Activated naive CD4-positive, alpha-beta T cell treated with anti-CD3 and anti-CD28 coated beads, Interleukin-2, amount 10 ng/mL, durations not matched to agents 7 days and 5 days (primary cell): ENCODE results near the gene ZMPSTE24.
A peak's percentile ranks its signal among the peaks of the same experiment; 100 is the strongest.
"Not testable (repeated sequence)": the region's sequence is repeated elsewhere in the genome, so short reads cannot be mapped to it uniquely, and the experiment has no call there.

Source experiments
- CTCF ChIA-PET: fragments of 350-600 bp; sonication (Branson Sonifier 250); formaldehyde crosslinking; loops from one replicate; lab custom pipeline; 2021; ENCODE audit warnings: antibody characterized with exemption; lab: Charles Lee
- DNase-seq: peaks from one replicate; pipeline ENCODE4 v3.0.0-alpha.2; 2020
- H3K27ac Mint-ChIP-seq: one replicate; pipeline ENCODE4 v1.8.0; 2021; ENCODE audit warnings: mild to moderate bottlenecking, moderate library complexity, mixed read lengths
- H3K27me3 Mint-ChIP-seq: one replicate; pipeline ENCODE4 v1.8.0; 2021; ENCODE audit warnings: mild to moderate bottlenecking, mixed read lengths
- H3K36me3 Mint-ChIP-seq: one replicate; pipeline ENCODE4 v1.8.0; 2021; ENCODE audit warnings: mixed read lengths
- H3K4me1 Mint-ChIP-seq: one replicate; pipeline ENCODE4 v1.8.0; 2021; ENCODE audit warnings: mixed read lengths
- H3K4me3 Mint-ChIP-seq: one replicate; pipeline ENCODE4 v1.8.0; 2021; ENCODE audit warnings: mild to moderate bottlenecking, moderate library complexity, mixed read lengths
- H3K9me3 Mint-ChIP-seq: one replicate; pipeline ENCODE4 v1.8.0; 2021; ENCODE audit warnings: mixed read lengths

ZMPSTE24 gene

DNA sequence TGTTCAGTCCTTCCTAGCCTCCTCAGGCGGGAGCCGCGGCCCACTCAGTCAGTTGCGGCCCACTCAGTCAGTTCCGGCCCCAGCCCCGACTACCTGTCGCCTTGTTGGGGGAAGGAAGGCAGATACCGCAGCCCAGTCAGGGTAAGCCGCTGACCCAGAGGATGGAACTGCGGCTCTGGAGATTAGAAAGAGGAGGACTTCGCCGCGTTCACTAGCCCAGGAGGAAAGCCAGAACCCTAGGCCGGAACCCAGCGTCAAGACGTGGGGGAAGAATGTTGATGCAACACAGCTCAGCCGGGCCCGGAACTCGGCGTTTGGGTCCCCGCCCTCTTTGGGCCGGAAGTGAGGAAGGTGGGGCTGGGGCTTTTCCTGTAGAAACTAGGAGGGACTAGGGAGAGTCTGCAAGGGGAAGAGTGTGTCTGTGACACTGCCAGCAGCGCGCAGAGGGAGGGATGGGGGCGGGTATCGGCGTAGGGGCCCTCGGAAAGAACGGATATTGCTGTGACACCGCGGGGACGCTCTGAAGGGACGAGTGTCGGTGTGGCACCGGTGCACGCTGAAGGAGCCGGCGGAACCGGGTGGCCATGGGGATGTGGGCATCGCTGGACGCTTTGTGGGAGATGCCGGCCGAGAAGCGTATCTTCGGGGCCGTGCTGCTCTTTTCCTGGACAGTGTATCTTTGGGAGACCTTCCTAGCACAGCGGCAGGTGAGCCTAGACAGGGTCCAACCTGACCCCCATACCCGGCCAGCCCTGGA, at the start of gene ZMPSTE24:
TSS of gene ZMPSTE24 (plus strand) at position 549 of the 757 bp plus-strand sequence. CDS start at position 585, 36 bp downstream.
- Mint-ChIP-seq H3K27me3 (peaks cover 4% of the 10 kb centered on the region), H3K27ac (peak within 1 kb of the TSS; percentile 100), H3K9me3 (no peaks in the 10 kb centered on the region)

DNA sequence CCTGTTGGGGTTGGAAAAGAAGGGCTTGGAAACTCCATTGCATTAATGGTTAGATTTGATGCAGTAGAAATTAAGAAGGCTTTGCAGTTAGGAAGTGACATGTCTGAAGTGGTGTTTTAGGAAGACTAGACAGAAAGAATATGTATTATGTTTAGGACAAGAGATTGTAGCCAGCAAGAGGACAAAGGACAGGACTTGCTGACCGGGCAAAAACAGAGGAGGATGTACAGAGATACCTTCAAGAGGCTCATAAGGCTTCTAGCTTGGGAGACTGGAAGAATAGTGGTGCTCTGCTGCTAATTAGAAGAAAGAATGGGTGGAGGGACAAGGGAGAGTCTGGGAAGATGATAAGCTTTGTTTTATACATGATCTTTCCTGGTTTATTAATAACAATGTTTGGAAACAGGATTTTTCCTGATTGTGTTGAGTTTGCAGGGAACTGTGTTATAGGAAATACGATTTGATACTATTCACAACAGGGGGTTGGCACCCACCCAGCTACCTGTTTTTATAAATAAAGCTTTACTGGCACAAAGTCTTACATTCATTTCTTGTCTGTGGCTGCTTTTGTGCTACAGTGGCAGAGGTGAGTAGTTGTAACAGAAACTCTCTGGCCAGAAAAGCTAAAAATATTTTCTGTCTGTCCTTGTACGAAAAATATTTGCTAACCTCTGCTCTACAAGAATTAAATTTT, 47.4 kb upstream of the ZMPSTE24 start:
- CTCF ChIA-PET = interaction anchor here (1.0 kb wide), 1 partner anchor 132 kb away, joined by 3 read pairs; no protein-coding TSS in a partner anchor
- no peak for DNase-seq
- H3K27me3 Mint-ChIP-seq = no peaks in the 10 kb centered on the region
- H3K4me3 Mint-ChIP-seq = no peak overlapping the region
- peaks cover 51% of the 10 kb centered on the region for H3K36me3 Mint-ChIP-seq
- peaks cover 2% of the 10 kb centered on the region for H3K4me1 Mint-ChIP-seq
- H3K9me3 Mint-ChIP-seq = no peaks in the 10 kb centered on the region
- peak overlapping the region; percentile 56 for H3K27ac Mint-ChIP-seq

More for the DNA sequence above, at the start of gene ZMPSTE24:
- H3K36me3 Mint-ChIP-seq = peaks cover 43% of the 10 kb centered on the region
- DNase-seq = peak; percentile 98
- peaks cover 52% of the 10 kb centered on the region for H3K4me1 Mint-ChIP-seq
- CTCF ChIA-PET = interaction anchor here (0.7 to 1.3 kb wide), 3 partner anchors 56 to 81 kb away, joined by 3 read pairs; no protein-coding TSS in a partner anchor
- H3K4me3 Mint-ChIP-seq = peak within 1 kb of the TSS; percentile 92

DNA sequence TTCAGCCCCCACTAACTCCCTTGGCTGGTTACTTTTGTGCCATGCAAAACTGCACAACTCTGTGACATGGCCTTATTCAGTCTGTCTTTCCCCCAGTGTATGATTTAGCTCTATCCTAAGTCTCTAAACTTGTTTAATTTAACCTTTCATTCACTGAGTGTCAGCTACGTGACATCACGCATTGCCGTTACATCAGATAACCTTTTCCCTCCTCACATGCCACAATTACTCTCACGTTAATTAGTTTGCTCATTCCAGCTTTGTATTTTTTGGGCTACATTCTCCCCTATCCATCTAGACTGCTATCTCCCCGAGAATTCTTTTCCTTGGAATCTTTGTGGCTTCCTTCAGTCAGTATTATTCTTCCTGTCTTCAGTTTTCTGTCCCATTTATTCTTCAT, 39.7 kb upstream of the ZMPSTE24 start:
- DNase-seq = no peak
- no peak overlapping the region for H3K4me3 Mint-ChIP-seq
- no peaks in the 10 kb centered on the region for H3K27me3 Mint-ChIP-seq
- no peaks in the 10 kb centered on the region for H3K9me3 Mint-ChIP-seq
- H3K27ac Mint-ChIP-seq = no peak overlapping the region
- H3K4me1 Mint-ChIP-seq = peaks cover 10% of the 10 kb centered on the region
- peaks cover 40% of the 10 kb centered on the region for H3K36me3 Mint-ChIP-seq
- CTCF ChIA-PET = no interaction called here

DNA sequence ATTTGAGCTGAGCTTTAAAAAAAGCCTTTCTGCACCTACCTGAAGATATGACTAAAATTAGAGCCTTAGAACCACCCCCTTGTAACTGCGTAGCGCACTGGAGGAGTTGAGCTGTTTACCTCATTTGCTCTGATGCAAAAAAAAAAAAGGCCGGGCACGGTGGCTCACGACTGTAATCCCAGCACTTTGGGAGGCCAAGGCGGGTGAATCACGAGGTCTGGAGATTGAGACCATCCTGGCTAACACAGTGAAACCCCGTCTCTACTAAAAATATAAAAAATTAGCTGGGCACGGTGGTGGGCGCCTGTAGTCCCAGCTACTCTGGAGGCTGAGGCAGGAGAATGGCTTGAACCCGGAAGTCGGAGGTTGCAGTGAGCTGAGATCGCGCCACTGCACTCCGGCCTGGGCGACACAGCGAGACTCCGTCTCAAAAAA, 36.5 kb upstream of the ZMPSTE24 start:
- not testable (repeated sequence) for H3K27me3 Mint-ChIP-seq, H3K4me3 Mint-ChIP-seq, H3K9me3 Mint-ChIP-seq, DNase-seq, H3K27ac Mint-ChIP-seq, H3K4me1 Mint-ChIP-seq
- CTCF ChIA-PET = interaction anchor here (1.4 kb wide), 1 partner anchor 9 kb away, joined by 4 read pairs; no protein-coding TSS in a partner anchor
- peaks cover 36% of the 10 kb centered on the region for H3K36me3 Mint-ChIP-seq

DNA sequence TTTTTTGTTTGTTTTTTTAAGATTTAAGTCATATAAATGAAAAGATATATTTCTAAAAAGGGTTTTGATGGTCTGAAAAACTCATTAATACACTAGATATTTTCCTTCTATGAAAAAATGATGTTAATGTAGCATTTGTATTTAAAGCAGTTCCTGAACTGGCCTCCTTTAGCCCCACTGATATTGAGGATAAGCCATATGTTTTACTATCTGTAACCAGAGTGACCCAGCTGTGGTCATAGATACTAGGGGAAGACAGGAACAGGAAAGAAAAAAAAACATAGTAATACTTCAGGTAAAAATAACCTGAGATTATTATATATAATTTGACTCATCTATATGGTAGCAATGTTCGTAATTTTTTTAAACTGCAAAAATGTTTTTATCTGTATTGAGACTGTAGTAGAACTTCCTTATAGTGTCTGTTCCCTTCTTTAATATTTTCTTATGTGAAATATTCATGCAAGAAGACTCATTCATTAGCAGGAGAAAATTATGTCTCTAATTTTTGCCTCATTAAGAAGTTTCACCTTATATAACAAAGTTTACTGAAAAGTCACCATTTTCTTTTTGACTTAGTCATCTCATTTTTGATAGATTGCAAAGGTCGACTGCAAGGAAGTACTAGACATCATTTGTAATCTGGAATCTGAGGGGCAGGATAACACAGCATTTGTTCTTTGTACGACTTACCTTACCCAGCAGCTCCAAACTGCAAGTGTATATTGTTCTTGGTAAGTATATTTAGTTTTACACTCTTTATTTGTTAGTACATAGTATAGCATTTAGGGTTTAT, 35.9 kb upstream of the ZMPSTE24 start:
- no peaks in the 10 kb centered on the region for H3K27me3 Mint-ChIP-seq
- no peaks in the 10 kb centered on the region for H3K9me3 Mint-ChIP-seq
- no peak for DNase-seq
- H3K4me1 Mint-ChIP-seq = peaks cover 5% of the 10 kb centered on the region
- CTCF ChIA-PET = interaction anchor here (1.4 kb wide), 1 partner anchor 8 kb away, joined by 4 read pairs; no protein-coding TSS in a partner anchor
- H3K36me3 Mint-ChIP-seq = peaks cover 32% of the 10 kb centered on the region
- H3K27ac Mint-ChIP-seq = no peak overlapping the region
- no peak overlapping the region for H3K4me3 Mint-ChIP-seq

DNA sequence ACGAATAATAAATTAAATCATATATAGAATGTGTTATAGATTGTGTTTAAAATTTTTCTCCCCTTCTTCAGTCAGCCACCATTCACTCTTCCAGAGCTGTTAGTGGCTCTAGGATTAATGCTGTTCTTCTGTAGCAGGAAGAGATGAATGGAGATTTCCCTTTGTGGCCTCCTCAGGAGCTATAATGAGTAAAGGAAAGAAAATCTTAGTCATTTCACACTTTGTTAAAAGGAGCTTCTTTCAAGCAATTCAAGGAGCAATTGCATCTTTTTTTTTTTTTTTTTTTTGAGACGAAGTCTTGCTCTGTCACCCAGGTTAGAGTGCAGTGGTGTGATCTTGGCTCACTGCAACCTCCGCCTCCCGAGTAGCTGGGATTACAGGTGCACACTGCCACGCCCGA, 34.0 kb upstream of the ZMPSTE24 start:
- H3K4me1 Mint-ChIP-seq = peaks cover 5% of the 10 kb centered on the region
- no peaks in the 10 kb centered on the region for H3K9me3 Mint-ChIP-seq
- no peak overlapping the region for H3K27ac Mint-ChIP-seq
- H3K36me3 Mint-ChIP-seq = peaks cover 27% of the 10 kb centered on the region
- H3K4me3 Mint-ChIP-seq = no peak overlapping the region
- no peak for DNase-seq
- H3K27me3 Mint-ChIP-seq = no peaks in the 10 kb centered on the region
- CTCF ChIA-PET = interaction anchor here (1.1 kb wide), 1 partner anchor 27 kb away, joined by 3 read pairs; no protein-coding TSS in a partner anchor

DNA sequence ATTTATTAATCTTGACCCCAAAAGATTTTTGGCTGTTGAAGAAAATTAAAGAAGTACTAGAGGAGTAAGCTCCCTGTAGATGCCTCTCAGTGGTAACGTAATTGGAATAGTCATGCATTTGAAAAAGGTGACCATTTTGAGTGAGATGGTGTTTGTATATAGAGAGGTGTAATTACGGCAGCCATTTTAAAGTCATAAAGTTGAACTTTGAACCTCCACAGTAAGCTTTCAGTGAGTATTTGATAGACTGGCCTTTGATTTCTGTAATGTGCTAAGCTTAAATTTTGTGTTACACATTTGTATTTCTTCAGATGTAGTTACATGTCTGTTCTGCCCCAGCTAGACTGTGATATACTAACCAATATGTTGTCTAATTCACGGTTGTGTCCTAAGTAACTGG, 31.8 kb upstream of the ZMPSTE24 start:
- H3K27me3 Mint-ChIP-seq = no peaks in the 10 kb centered on the region
- H3K27ac Mint-ChIP-seq = no peak overlapping the region
- CTCF ChIA-PET = interaction anchor here (0.7 to 1.7 kb wide), 2 partner anchors 73 to 178 kb away, joined by 3 to 5 read pairs; no protein-coding TSS in a partner anchor
- H3K36me3 Mint-ChIP-seq = peaks cover 30% of the 10 kb centered on the region
- no peak overlapping the region for H3K4me3 Mint-ChIP-seq
- peaks cover 13% of the 10 kb centered on the region for H3K4me1 Mint-ChIP-seq
- no peaks in the 10 kb centered on the region for H3K9me3 Mint-ChIP-seq
- no peak for DNase-seq

DNA sequence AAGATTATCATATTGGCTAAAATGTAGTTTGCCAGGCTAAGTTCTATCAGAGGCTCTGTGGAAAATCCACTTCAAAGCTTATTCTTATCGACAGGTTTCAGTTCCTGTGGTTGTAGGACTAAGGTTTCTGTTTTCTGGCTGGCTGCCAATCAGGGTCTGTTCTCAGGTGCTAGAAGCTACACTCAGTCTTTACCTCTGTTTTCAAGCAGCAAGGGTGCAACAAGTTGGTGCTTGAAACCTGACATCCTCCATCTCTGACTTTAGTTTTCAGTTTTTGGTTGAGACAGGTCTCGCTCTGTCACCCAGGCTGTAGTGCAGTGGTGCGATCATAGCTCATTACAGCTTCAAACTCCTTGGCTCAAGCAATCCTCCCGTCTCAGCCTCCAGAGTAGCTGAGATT, 25.6 kb upstream of the ZMPSTE24 start:
- CTCF ChIA-PET = interaction anchor here (0.6 to 1.3 kb wide), 5 partner anchors 15 to 135 kb away, joined by 3 to 4 read pairs (median 3); partner anchors contain the start of gene TMCO2
- H3K27ac Mint-ChIP-seq = peak overlapping the region; percentile 80
- H3K27me3 Mint-ChIP-seq = no peaks in the 10 kb centered on the region
- H3K4me1 Mint-ChIP-seq = peaks cover 52% of the 10 kb centered on the region
- no peaks in the 10 kb centered on the region for H3K9me3 Mint-ChIP-seq
- H3K36me3 Mint-ChIP-seq = peaks cover 65% of the 10 kb centered on the region
- no peak overlapping the region for H3K4me3 Mint-ChIP-seq
- peak; percentile 91 for DNase-seq

DNA sequence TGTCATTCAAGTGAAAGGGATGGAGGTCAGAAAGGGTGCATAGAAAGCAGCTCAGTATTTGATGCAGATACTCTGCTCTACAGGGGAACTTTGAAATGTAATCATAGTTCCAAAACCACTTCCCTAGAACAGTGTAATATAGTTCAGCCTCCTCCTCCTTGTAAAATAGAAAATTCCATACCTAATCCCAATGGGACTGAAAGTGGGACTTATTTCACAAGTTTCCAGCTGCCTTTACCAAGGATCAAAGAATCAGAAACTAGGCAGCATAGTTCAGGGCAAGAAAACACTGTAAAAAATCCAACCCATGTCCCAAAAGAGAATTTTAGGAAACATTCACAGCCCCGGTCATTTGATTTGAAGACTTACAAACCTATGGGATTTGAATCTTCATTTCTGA, 18.4 kb upstream of the ZMPSTE24 start:
- CTCF ChIA-PET = interaction anchor here (1.3 to 2.4 kb wide), 4 partner anchors 9 to 87 kb away, joined by 3 to 9 read pairs (median 4); no protein-coding TSS in a partner anchor
- DNase-seq = no peak
- Mint-ChIP-seq H3K27me3 (no peaks in the 10 kb centered on the region), H3K27ac (no peak overlapping the region), H3K36me3 (peaks cover 67% of the 10 kb centered on the region), H3K9me3 (no peaks in the 10 kb centered on the region), H3K4me3 (no peak overlapping the region), H3K4me1 (peaks cover 61% of the 10 kb centered on the region)

DNA sequence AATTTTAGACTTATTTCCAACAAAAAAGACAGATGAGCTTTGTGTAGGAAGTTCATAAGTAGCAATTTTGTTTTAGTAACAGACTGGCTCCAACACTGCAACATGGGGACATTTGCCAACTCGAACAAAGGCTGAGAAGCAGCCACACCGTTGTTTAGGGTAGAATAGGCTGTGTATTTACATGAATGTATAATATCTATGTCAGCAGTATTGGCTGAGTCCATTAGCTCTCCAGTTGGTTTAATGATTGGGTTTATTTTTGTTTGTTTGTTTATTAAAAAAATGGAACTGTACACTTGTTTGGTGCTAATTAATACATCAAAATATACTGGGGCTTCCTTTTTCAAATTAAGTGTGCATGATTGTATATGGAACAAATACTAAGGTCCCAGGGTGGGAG, 17.6 kb upstream of the ZMPSTE24 start:
- Mint-ChIP-seq H3K27me3 (no peaks in the 10 kb centered on the region), H3K4me1 (peaks cover 61% of the 10 kb centered on the region), H3K4me3 (no peak overlapping the region), H3K9me3 (no peaks in the 10 kb centered on the region), H3K36me3 (peaks cover 60% of the 10 kb centered on the region), H3K27ac (no peak overlapping the region)
- CTCF ChIA-PET = interaction anchor here (1.3 to 2.4 kb wide), 3 partner anchors 10 to 87 kb away, joined by 3 to 9 read pairs (median 5); no protein-coding TSS in a partner anchor
- no peak for DNase-seq

DNA sequence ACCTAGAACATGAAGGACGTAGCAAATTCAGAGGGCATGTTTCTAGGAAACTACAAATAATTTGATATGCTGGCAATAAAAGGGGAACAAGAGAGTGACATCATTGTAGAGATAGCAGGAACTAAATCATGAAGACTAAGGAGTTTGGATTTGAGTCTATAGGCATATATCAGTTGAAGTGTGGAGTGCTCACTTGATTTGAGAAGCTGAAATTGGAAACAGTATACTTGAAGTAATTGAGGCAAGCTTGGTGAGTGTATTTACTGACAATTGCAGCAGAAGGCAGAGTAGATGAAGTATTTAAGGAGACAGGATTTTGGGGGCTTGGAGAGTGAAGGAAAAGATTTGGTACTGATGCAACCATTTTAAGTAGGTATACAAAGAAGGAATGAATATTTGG, 16.7 kb upstream of the ZMPSTE24 start:
- CTCF ChIA-PET = interaction anchor here (1.0 to 1.2 kb wide), 2 partner anchors 12 to 21 kb away, joined by 3 to 4 read pairs; no protein-coding TSS in a partner anchor
- H3K4me3 Mint-ChIP-seq = no peak overlapping the region

DNA sequence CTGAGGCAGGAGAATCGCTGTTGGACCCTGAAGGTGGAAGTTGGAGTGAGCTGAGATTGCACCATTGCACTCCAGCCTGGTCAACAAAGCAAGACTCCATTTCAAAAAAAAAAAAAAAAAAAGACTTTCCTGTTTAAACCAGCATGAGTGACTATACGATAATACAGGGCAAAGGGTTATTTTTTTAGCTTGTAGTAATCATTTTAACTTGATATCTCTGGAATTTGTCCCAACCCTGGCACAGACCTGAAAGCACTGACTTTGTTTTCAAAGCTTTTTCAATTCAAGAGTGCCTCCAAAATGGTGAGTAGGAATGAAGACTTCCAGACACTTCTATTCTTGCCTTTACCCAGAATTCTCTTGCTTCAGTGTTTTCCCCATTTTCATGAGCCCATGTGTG, 14.7 kb upstream of the ZMPSTE24 start:
- DNase-seq = no peak
- H3K36me3 Mint-ChIP-seq = peaks cover 30% of the 10 kb centered on the region
- CTCF ChIA-PET = interaction anchor here (1.6 to 1.8 kb wide), 2 partner anchors 73 to 99 kb away, joined by 3 to 4 read pairs; partner anchors contain the start of gene COL9A2
- no peaks in the 10 kb centered on the region for H3K9me3 Mint-ChIP-seq
- no peak overlapping the region for H3K4me3 Mint-ChIP-seq
- no peak overlapping the region for H3K27ac Mint-ChIP-seq
- no peaks in the 10 kb centered on the region for H3K27me3 Mint-ChIP-seq
- H3K4me1 Mint-ChIP-seq = peaks cover 47% of the 10 kb centered on the region

More for the DNA sequence above, 16.7 kb upstream of the ZMPSTE24 start:
- no peak for DNase-seq
- H3K36me3 Mint-ChIP-seq = peaks cover 50% of the 10 kb centered on the region
- no peaks in the 10 kb centered on the region for H3K9me3 Mint-ChIP-seq
- peaks cover 64% of the 10 kb centered on the region for H3K4me1 Mint-ChIP-seq
- H3K27me3 Mint-ChIP-seq = no peaks in the 10 kb centered on the region
- peak overlapping the region; percentile 88 for H3K27ac Mint-ChIP-seq

DNA sequence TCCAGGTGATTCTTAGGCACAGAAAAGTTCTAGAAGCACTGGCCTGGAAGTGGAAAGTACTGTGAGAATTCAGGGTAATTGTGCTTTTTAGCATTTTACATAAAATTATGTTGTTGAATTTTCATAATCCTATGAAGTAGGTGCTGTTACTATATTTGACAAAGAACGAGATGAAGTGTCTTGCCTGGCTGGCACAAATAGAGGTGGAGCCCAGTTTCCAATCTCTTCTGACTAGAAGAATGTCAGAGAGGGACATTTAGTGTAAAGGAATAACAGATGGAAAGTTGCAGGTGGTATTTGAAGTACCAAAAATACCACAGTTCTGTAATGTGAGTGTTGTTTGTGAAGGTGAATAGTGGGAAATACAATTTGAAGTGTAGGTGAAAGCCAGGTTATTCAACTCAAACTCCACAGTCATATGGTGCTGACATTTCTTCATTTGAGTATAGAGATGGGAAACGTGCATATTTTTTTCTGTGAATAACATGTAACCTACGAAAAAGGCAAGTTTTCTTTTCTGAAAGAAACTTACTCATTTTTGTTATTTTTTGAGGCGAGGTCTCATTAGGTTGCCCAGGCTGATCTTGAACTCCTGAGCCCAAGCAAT, 13.8 kb upstream of the ZMPSTE24 start:
- CTCF ChIA-PET = no interaction called here
- Mint-ChIP-seq H3K27ac (no peak overlapping the region), H3K4me3 (no peak overlapping the region), H3K4me1 (peaks cover 41% of the 10 kb centered on the region), H3K36me3 (peaks cover 22% of the 10 kb centered on the region), H3K27me3 (no peaks in the 10 kb centered on the region), H3K9me3 (no peaks in the 10 kb centered on the region)
- no peak for DNase-seq
